Activated T-cell treated with anti-CD3 and anti-CD28 coated beads, Interleukin-2, amount 50 U/mL, for 72 hours (primary cell): ENCODE measurements around the gene DCLK3. TPM values are rescaled to one million over a fixed set of nuclear protein-coding genes. Genes with fewer than 3 reads are reported as not detected.

Experiments
- ATAC-seq, 2 donors: fragments of 150-1000 bp; cut with Tn5 transposase; replicated peaks in 1 of 2; 2 replicates each; pipeline ENCODE4 v1.10.0; 2021; ENCODE audit warnings: moderate library complexity in 2 of 2, mild to moderate bottlenecking in 1 of 2
- DNase-seq, 2 donors: peaks; one replicate each; pipeline ENCODE4 v3.0.0; 2021 to 2022; ENCODE audit warnings: mixed read lengths in 1 of 2
- H3K27ac Mint-ChIP-seq: one replicate; pipeline ENCODE4 v1.8.0; 2022; ENCODE audit warnings: mild to moderate bottlenecking, moderate library complexity, mixed read lengths
- H3K27me3 Mint-ChIP-seq: one replicate; pipeline ENCODE4 v1.8.0; 2022; ENCODE audit warnings: low read depth, mixed read lengths
- H3K36me3 Mint-ChIP-seq, 2 donors: one replicate each; pipeline ENCODE4 v1.8.0; 2022; ENCODE audit warnings: mixed read lengths in 2 of 2, mild to moderate bottlenecking in 1 of 2; ENCODE audit not compliant: insufficient read depth in 2 of 2
- H3K4me1 Mint-ChIP-seq: one replicate; pipeline ENCODE4 v1.8.0; 2022; ENCODE audit warnings: low read depth, mixed read lengths
- H3K4me3 Mint-ChIP-seq, 2 donors: one replicate each; pipeline ENCODE4 v1.8.0; 2022; ENCODE audit warnings: mild to moderate bottlenecking in 2 of 2, mixed read lengths in 2 of 2, moderate library complexity in 2 of 2
- H3K9me3 Mint-ChIP-seq, 2 donors: one replicate each; pipeline ENCODE4 v1.8.0; 2022; ENCODE audit warnings: mixed read lengths in 2 of 2
- total RNA-seq, 2 donors: library from RNA; stranded (reverse); gene quantifications; one replicate each; pipeline ENCODE4 v1.2.3, GENCODE V29; 2022

The DCLK3 gene
- total RNA-seq, 2 donors from 2014 or later = 0.05 TPM; not detected in 1

DNA sequence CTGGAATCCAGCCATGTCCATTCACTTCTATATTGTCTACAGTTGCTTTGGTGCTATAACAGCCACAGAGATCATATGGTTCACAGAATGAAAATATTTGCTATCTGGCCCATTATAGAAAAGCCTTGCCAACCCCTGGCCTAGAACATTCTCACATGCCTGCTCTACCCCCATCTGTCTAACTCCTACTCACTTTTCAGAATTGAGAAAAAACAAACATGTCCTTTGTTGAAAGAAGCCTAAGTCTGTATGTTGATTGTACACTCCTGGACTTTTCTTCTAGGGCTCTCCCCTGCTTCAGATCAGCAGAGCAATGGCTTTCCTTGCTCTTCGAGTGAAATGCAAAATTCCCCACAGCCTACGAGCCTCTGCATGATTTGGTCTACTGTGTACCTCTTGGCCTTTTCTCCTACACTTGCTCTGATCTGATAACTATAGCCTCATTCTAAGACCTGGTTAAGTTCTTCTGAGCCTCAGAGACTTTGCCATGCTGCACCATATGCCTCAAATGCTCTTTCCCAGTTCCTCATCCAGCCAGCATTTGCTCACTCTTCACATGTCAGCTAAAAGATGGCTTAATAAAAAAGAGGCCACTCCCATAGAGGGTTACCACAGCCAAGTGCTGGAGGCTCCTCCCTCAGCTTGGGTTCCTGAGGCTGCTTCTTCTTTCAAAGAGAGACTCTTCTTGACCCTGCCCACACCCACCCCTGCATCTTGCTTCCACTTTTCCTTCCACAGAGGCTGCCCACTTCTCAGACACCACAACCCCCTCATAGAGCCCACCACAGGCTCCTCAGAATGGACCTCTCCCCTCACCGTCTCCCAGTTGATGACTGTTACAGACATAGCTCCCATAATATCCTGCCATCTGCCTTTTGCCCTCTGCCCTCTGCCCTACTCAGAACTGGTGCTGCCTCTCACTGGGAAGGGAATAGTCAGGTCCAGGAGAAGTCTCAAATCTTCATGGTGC lies 22.9 kb upstream of the DCLK3 start:
- ATAC-seq = no peak
- no peak for DNase-seq
- H3K4me3 Mint-ChIP-seq = no peak overlapping the region
- peaks cover 19% of the 10 kb centered on the region for H3K27me3 Mint-ChIP-seq
- no peaks in the 10 kb centered on the region for H3K4me1 Mint-ChIP-seq
- no peaks in the 10 kb centered on the region for H3K36me3 Mint-ChIP-seq
- no peak overlapping the region for H3K27ac Mint-ChIP-seq
- no peaks in the 10 kb centered on the region for H3K9me3 Mint-ChIP-seq

DNA sequence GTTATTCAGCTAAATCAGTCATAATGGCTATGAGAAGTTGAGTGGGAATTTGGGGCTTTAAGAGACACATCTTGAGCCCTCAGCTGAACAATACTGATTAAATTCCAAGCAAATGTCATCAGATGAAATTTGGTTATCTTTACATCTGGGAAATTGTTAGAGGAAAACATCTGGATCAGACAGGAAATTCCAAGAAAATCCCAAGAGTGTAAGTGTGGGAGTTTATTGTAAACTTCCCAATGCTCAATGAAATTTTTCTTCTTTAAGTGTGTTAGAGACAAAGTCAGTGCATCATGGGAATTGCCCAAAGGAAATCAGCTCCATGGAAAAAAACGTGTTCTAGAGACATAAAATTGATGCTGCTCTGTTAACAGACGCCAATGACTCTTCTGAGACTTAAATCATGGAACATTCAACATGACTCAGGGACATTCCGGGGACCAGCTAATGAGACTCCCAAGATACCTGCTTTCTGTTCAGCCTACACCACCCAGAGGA lies 19.8 kb upstream of the DCLK3 start:
- Mint-ChIP-seq H3K9me3 (no peaks in the 10 kb centered on the region), H3K4me1 (no peaks in the 10 kb centered on the region), H3K27me3 (peaks cover 10% of the 10 kb centered on the region), H3K27ac (no peak overlapping the region), H3K36me3 (no peaks in the 10 kb centered on the region), H3K4me3 (no peak overlapping the region)
- DNase-seq (no peak), ATAC-seq (no peak)

DNA sequence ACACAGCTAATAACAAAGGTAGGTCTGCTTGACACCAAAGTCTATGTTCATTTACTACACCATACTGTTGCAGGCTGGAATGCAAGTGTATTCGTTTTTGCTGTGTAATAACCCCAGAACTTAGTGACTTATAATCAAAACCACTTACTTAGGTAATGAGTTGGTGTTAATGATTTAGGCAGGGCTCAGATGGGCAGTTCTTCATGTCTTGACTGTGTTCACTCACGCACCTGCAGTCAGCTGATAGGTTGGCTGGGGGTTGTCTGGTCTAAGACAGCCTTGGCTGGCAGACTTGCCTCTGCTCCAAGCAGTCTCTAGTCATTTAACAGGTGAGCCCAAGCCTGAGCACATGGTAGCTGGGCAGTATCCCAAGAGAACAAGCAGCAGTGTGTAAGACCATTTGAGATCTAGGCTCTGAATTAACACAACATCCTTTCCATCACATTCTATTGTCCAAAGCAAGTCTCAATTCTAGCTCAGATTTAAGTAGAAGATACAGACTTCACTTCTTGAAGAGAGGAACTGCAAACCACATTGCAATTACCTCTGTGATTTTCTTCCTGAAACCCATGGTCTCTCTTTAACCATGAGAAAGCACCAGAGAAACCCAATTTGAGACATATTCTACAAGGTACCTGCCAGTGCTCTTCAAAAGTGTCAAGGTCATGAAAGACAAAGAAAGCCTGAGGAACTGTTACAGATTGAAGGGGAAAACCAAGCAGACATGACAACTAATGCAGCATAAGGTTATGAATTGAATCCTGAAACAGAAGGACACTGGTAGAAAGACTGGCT lies 13.3 kb upstream of the DCLK3 start:
- no peak overlapping the region for H3K4me3 Mint-ChIP-seq
- H3K27ac Mint-ChIP-seq = no peak overlapping the region
- H3K9me3 Mint-ChIP-seq = no peaks in the 10 kb centered on the region
- H3K27me3 Mint-ChIP-seq = peaks cover 16% of the 10 kb centered on the region
- H3K36me3 Mint-ChIP-seq = no peaks in the 10 kb centered on the region
- ATAC-seq (peak in 1 of 2 donors; percentile 54), DNase-seq (no peak)
- H3K4me1 Mint-ChIP-seq = no peaks in the 10 kb centered on the region

DNA sequence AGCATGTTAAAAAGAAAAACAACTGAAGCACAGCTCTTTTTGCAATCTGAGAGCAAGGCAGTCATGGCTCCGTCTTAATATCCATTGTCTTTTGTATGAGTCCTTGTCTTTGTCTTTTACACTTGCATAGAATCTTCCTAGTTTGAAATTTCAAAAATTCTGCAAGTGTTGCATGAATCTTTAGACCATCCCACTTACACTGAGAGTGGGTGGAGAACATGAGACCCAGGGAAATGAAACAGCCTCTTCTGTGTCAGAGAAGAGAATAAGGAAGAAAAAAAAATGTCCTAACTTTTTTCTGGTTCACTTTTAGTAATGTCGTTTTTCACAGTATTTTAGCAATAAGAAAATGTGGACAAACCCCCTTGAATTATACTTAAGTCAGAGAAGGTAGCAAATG lies 12.1 kb upstream of the DCLK3 start:
- Mint-ChIP-seq H3K36me3 (no peaks in the 10 kb centered on the region), H3K9me3 (no peaks in the 10 kb centered on the region), H3K27ac (no peak overlapping the region), H3K27me3 (peaks cover 11% of the 10 kb centered on the region), H3K4me3 (no peak overlapping the region), H3K4me1 (no peaks in the 10 kb centered on the region)
- DNase-seq (no peak), ATAC-seq (no peak)

DNA sequence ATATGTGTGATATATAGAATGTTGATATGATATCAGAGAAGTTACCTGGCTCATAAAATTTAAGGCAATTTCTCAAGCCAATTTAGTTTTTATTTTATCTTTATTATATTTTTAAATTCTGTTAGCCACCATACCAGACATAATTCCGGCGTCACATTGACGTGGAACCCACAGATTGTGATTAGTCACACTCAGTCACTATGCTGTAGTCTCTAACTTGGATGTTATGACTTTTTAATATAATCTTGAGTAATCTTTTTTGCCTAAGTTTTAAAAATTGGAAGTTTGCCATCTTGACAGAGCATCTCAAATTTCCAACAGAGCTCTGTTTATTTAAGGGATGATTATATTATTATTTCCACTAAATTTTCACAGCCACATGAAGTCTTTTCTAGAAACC lies 9.7 kb upstream of the DCLK3 start:
- Mint-ChIP-seq H3K4me1 (no peaks in the 10 kb centered on the region), H3K36me3 (no peaks in the 10 kb centered on the region), H3K9me3 (no peaks in the 10 kb centered on the region), H3K27ac (no peak overlapping the region), H3K4me3 (no peak overlapping the region), H3K27me3 (peaks cover 25% of the 10 kb centered on the region)
- ATAC-seq (no peak), DNase-seq (no peak)

DNA sequence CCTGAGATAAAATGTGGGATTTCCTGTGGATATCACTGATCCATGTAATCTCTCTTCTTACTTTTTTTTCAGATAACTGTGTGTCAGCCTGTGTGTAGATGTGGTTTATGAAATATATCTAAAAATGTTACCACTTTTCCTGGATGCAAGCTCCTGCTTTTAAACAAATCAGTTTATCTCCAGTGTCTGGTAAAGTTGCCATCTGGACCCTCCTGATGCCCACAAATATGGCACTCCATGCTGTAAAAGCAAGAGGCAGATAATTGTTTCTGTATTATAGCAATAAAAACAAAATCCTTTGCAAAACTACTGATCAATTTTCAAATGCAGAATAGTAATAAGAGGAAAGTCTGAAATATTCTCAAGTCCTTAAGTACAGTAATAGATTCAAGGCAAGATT lies 7.6 kb upstream of the DCLK3 start:
- Mint-ChIP-seq H3K27me3 (peaks cover 42% of the 10 kb centered on the region), H3K36me3 (no peaks in the 10 kb centered on the region), H3K4me1 (no peaks in the 10 kb centered on the region), H3K4me3 (no peak overlapping the region), H3K9me3 (no peaks in the 10 kb centered on the region), H3K27ac (no peak overlapping the region)
- ATAC-seq (no peak), DNase-seq (no peak)

DNA sequence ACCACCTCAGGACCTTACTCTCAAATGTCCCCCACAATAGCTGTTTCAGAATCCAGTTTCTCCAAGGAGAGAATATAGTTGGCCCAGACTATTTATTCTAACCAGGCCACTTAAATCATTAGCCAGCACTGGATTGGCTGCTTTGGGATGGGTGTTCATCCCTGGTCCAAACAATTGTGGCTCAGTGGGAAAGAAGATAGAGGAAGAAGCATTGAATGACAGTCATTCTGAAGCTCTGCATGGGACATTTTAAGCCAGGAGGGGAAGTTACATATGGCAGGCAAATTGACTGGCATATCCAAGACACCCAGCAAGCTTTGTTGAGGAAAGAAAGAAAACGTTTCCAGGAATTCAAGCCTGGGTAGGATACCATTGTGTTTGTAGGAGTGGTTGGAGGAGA lies 5.6 kb upstream of the DCLK3 start:
- H3K36me3 Mint-ChIP-seq = no peaks in the 10 kb centered on the region
- DNase-seq (no peak), ATAC-seq (no peak)
- H3K27me3 Mint-ChIP-seq = peaks cover 53% of the 10 kb centered on the region
- H3K27ac Mint-ChIP-seq = no peak overlapping the region
- no peaks in the 10 kb centered on the region for H3K9me3 Mint-ChIP-seq
- peaks cover under 1% of the 10 kb centered on the region for H3K4me1 Mint-ChIP-seq
- H3K4me3 Mint-ChIP-seq = no peak overlapping the region

DNA sequence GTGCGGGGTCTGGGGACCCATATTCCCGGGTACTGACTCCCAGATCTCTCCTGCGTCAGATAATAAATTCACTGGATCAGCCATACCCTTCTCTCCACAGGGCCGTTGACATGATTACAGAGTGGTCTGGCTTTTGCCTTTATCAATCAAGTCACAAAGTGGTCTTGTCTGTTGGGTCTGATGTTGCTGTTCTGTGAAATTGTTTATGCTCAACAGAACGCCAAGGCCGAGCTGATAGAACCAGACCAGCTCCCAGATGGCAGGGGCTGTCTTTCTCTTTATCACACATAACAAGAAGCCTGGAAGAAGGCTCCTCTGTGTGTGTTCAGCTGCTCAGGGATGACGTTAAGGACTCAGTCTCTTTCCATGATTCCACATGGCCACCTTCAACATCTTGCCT lies 751 bp upstream of the DCLK3 start:
- Mint-ChIP-seq H3K36me3 (peaks cover 2 to 3% of the 10 kb centered on the region in 2 donors), H3K4me1 (peaks cover 5% of the 10 kb centered on the region), H3K27ac (no peak overlapping the region), H3K4me3 (peak overlapping the region; percentile 70 to 79), H3K27me3 (peaks cover 71% of the 10 kb centered on the region), H3K9me3 (no peaks in the 10 kb centered on the region)
- DNase-seq (no peak), ATAC-seq (no peak)

DNA sequence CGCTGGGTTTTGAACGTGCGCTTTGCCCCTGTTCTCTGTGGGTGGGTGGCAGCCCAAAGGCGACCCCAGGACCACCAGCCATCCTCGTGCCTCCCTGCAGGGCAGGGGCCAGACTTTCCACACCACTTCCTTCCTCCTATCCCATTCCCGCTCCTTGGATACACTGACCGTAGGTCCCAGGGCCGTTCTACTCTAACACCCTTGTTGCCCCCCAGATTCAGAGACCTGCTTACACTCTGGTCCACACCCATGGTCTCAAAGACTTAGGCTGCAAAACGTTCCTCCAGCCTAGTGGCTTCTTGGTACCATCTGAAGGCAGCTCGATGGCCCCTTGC lies 318 bp upstream of the DCLK3 start:
- Mint-ChIP-seq H3K36me3 (peaks cover 2 to 3% of the 10 kb centered on the region in 2 donors), H3K27me3 (peaks cover 75% of the 10 kb centered on the region), H3K4me3 (peak overlapping the region; percentile 70 to 79), H3K4me1 (peaks cover 5% of the 10 kb centered on the region), H3K27ac (no peak overlapping the region), H3K9me3 (peaks cover 0 to under 1% of the 10 kb centered on the region in 2 donors)
- DNase-seq = no peak
- ATAC-seq = no peak

DNA sequence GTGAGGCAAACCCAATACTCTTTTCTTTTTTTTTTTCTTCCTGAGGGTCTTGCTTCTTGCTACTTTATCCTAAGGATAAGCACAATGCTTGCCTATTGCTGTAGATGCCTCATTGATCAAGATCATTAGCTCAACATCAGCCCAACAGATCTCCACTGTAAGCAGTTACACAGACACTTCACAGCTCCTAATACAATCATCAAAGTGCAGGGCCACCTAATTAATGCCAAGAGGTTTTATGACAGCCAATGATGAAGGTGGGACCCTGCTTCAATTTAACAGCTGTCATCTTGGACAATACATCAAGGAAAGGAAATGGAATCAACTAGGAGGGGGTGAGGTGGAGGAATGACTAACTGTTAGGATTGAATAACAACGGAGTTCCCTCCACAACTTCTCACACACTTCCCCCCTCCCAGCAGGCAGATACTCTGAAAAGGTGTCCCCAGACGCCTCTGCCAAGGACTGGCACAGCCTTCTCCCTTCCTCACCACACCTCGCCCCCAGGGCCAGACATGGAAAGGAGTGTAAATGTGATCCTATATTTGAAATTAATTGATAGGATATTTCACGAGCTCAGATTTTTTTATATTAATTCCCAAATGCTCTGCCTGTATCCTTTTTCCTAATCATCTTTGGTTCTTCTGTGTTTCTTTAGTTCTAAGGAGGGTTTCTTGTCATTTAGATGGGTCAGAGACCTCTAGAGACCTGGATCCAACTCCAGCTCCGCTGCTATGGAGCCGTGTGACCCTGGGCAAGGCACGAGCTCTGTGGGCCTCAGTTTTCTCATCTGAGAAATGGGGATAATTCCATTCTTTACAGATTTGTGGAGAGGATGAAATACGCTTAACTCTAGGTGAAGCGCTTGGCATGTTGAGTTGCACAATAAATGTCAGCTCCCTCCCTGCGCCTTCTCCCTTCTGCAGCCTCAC lies 1.2 kb downstream of the DCLK3 start:
- Mint-ChIP-seq H3K4me1 (peaks cover 5% of the 10 kb centered on the region), H3K4me3 (peak overlapping the region; percentile 45 to 58), H3K36me3 (peaks cover 2 to 3% of the 10 kb centered on the region in 2 donors), H3K27me3 (peaks cover 76% of the 10 kb centered on the region), H3K9me3 (peaks cover 0 to 2% of the 10 kb centered on the region in 2 donors), H3K27ac (no peak overlapping the region)
- ATAC-seq = no peak
- DNase-seq = no peak

DNA sequence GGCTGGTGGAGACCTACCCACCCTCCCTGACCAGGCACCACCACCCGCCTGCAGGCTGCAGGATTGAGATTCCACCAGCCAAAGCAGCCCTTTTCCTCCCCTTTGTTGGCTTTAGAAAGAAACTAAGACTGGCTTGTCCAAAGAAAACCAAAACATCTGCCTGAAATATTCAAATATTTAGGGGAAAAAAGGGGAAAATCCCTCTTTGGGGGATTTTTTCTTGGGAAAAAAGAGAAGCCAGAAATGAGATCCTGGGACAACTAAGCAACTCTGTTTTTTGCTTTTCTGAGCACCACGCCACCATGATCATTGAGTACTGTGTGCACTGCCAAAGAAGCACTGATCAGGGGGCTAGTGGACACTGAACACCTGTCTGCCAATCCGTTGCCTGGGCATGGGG lies 2.6 kb downstream of the DCLK3 start:
- DNase-seq = no peak
- peaks cover 71% of the 10 kb centered on the region for H3K27me3 Mint-ChIP-seq
- peaks cover 0 to 2% of the 10 kb centered on the region in 2 donors for H3K9me3 Mint-ChIP-seq
- H3K27ac Mint-ChIP-seq = no peak overlapping the region
- H3K4me3 Mint-ChIP-seq = no peak overlapping the region
- H3K4me1 Mint-ChIP-seq = peaks cover 5% of the 10 kb centered on the region
- H3K36me3 Mint-ChIP-seq = peaks cover 2 to 3% of the 10 kb centered on the region in 2 donors
- ATAC-seq = no peak

DNA sequence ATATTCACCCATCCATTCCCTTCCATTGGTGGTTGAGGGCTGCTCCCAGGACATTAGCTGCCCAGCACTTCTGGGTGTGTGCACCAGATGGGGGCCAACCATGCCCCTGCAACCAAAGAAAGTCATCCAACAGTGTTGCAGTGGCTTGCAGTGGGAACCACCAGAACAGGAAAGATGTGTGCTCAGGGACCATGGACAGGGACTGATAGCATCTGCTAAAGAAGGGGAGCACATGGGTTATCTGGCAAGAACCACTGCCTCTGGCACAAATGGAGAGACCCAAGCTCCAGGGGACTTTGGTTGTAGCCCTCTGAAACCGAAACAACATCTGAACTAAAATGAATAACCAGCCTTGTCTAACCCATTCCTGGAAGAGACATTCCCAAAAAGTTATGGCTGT lies 8.1 kb downstream of the DCLK3 start:
- no peak overlapping the region for H3K27ac Mint-ChIP-seq
- peaks cover 38% of the 10 kb centered on the region for H3K27me3 Mint-ChIP-seq
- no peaks in the 10 kb centered on the region for H3K36me3 Mint-ChIP-seq
- DNase-seq (no peak), ATAC-seq (no peak)
- H3K9me3 Mint-ChIP-seq = peaks cover 0 to 2% of the 10 kb centered on the region in 2 donors
- no peaks in the 10 kb centered on the region for H3K4me1 Mint-ChIP-seq
- H3K4me3 Mint-ChIP-seq = no peak overlapping the region
